H1 (cell line): ENCODE results near the gene SART1. TPM values are rescaled to one million over a fixed set of nuclear protein-coding genes. Genes with fewer than 3 reads are reported as not detected.
A peak's percentile ranks its signal among the peaks of the same experiment; 100 is the strongest.

Experiments used
- CTCF ChIA-PET: fragments of 300-600 bp; sonication (Branson Sonifier 250); formaldehyde crosslinking; loops from one replicate; lab custom pipeline; 2021; ENCODE audit not compliant: partially characterized antibody; lab: Charles Lee
- POLR2A ChIA-PET: fragments of 300-600 bp; sonication (Branson Sonifier 250); formaldehyde crosslinking; loops from one replicate; lab custom pipeline; 2021; ENCODE audit warnings: inconsistent platforms; ENCODE audit not compliant: partially characterized antibody; lab: Charles Lee
- DNase-seq, 2 experiments: peaks; one replicate each; pipeline versions ENCODE4 v3.0.0 to v3.0.0-alpha.2; 2010 to 2022; ENCODE audit warnings: low spot score in 2 of 2, low read depth in 1 of 2, mixed read lengths in 1 of 2
- FAIRE-seq: peaks from 2 replicates; lab custom pipeline; 2011; peaks lifted over from hg19 to GRCh38; lab: Jason Lieb, UNC
- H2AFZ ChIP-seq: 2 replicates; pipeline ENCODE4 v1.8.1; 2012; ENCODE audit warnings: low read length, inconsistent platforms
- H2AK5ac ChIP-seq: 2 replicates; pipeline ENCODE4 v1.6.1; 2013; ENCODE audit warnings: low read depth, low read length
- H2BK120ac ChIP-seq: replicated peaks from 2 replicates; pipeline ENCODE3; 2013; ENCODE audit warnings: low read depth, low read length, inconsistent platforms
- H2BK12ac ChIP-seq: 2 replicates; pipeline ENCODE4 v1.6.1; 2013; ENCODE audit warnings: low read depth, low read length
- H2BK15ac ChIP-seq: 2 replicates; pipeline ENCODE4 v1.6.1; 2013; ENCODE audit warnings: low read length
- H2BK20ac ChIP-seq: 2 replicates; pipeline ENCODE4 v1.6.1; 2013; ENCODE audit warnings: low read length
- H2BK5ac ChIP-seq: 2 replicates; pipeline ENCODE4 v1.6.1; 2013; ENCODE audit warnings: low read depth, low read length
- H3K14ac ChIP-seq: 2 replicates; pipeline ENCODE4 v1.6.1; 2013; ENCODE audit warnings: inconsistent platforms; ENCODE audit not compliant: insufficient read length
- H3K18ac ChIP-seq: 2 replicates; pipeline ENCODE4 v1.6.1; 2013; ENCODE audit warnings: low read length; ENCODE audit errors: extremely low read depth
- H3K23ac ChIP-seq: 2 replicates; pipeline ENCODE4 v1.6.1; 2013; ENCODE audit warnings: inconsistent platforms; ENCODE audit not compliant: insufficient read length
- H3K23me2 ChIP-seq: 2 replicates; pipeline ENCODE4 v1.6.1; 2013; ENCODE audit warnings: low read depth, low read length
- H3K27ac ChIP-seq: 2 replicates; pipeline ENCODE4 v1.6.1; 2011; ENCODE audit warnings: low read depth, low read length, inconsistent platforms
- H3K27me3 ChIP-seq, 4 experiments: replicated peaks in 1 of 4; 1 replicate in 1 of 4; 2 replicates in 3 of 4; pipeline versions ENCODE4 v1.6.1 to v1.8.1; 2011 to 2013; ENCODE audit warnings: low read length in 3 of 4, mild to moderate bottlenecking in 3 of 4, inconsistent platforms in 2 of 4, mixed read lengths in 2 of 4, moderate library complexity in 1 of 4; ENCODE audit not compliant: control insufficient read depth in 3 of 4, insufficient read depth in 3 of 4; ENCODE audit errors: extremely low read depth in 1 of 4
- H3K36me3 ChIP-seq, 4 experiments: 2 replicates each; pipeline versions ENCODE4 v1.6.1 to v1.8.1; 2011 to 2013; ENCODE audit warnings: mild to moderate bottlenecking in 4 of 4, low read length in 3 of 4, moderate library complexity in 2 of 4, control low read depth in 1 of 4, inconsistent platforms in 1 of 4; ENCODE audit not compliant: insufficient read depth in 4 of 4, control insufficient read depth in 2 of 4
- H3K4ac ChIP-seq: replicated peaks from 2 replicates; pipeline ENCODE3; 2013; ENCODE audit warnings: low read length, low read depth, mixed read lengths, inconsistent platforms; ENCODE audit not compliant: insufficient read length
- H3K4me1 ChIP-seq, 4 experiments: replicated peaks in 1 of 4; 1 replicate in 1 of 4; 2 replicates in 3 of 4; pipeline versions ENCODE4 v1.6.1 to v1.8.1; 2011 to 2013; ENCODE audit warnings: low read length in 3 of 4, inconsistent platforms in 2 of 4, mixed read lengths in 1 of 4; ENCODE audit not compliant: insufficient read depth in 4 of 4, control insufficient read depth in 3 of 4
- H3K4me2 ChIP-seq, 2 experiments: 2 replicates each; pipeline versions ENCODE4 v1.6.1 to v1.8.1; 2011 to 2013; ENCODE audit warnings: low read depth in 2 of 2, low read length in 2 of 2, control low read depth in 1 of 2, inconsistent platforms in 1 of 2, mild to moderate bottlenecking in 1 of 2; ENCODE audit not compliant: insufficient read depth in 1 of 2
- H3K4me3 ChIP-seq, 4 experiments: fragments of 200-600, 300-600 bp in 1 of 4; sonication (generic), shearing (Covaris generic), sonication (Bioruptor Twin) in 1 of 4; 2 replicates each; pipeline versions ENCODE4 v1.5.1 to v1.8.1; 2011 to 2016; ENCODE audit warnings: low read length in 4 of 4, low read depth in 3 of 4, control low read depth in 2 of 4, inconsistent platforms in 2 of 4, mild to moderate bottlenecking in 2 of 4, mixed read lengths in 1 of 4, moderate library complexity in 1 of 4; ENCODE audit not compliant: insufficient read depth in 2 of 4; ENCODE audit errors: extremely low read depth in 1 of 4
- H3K56ac ChIP-seq: replicated peaks from 2 replicates; pipeline ENCODE3; 2013; ENCODE audit warnings: low read depth, mild to moderate bottlenecking, mixed read lengths, low read length, inconsistent platforms; ENCODE audit not compliant: insufficient read length
- H3K79me1 ChIP-seq: 2 replicates; pipeline ENCODE4 v1.6.1; 2013; ENCODE audit warnings: low read depth, low read length, control low read depth
- H3K79me2 ChIP-seq, 2 experiments: 2 replicates each; pipeline versions ENCODE4 v1.6.1 to v1.8.1; 2012 to 2013; ENCODE audit warnings: low read length in 2 of 2, mild to moderate bottlenecking in 2 of 2, inconsistent platforms in 1 of 2; ENCODE audit not compliant: insufficient read depth in 2 of 2, control insufficient read depth in 1 of 2
- H3K9ac ChIP-seq, 4 experiments: replicated peaks in 1 of 4; 1 replicate in 1 of 4; 2 replicates in 3 of 4; pipeline versions ENCODE4 v1.6.1 to v1.8.1; 2011 to 2013; ENCODE audit warnings: low read depth in 3 of 4, low read length in 3 of 4, control low read depth in 2 of 4, mild to moderate bottlenecking in 2 of 4, moderate library complexity in 2 of 4, inconsistent platforms in 1 of 4; ENCODE audit errors: extremely low read depth in 1 of 4
- H3K9me3 ChIP-seq, 2 experiments: 2 replicates each; pipeline versions ENCODE4 v1.6.1 to v1.8.1; 2012 to 2013; ENCODE audit warnings: mild to moderate bottlenecking in 2 of 2, moderate library complexity in 2 of 2, control low read depth in 1 of 2, inconsistent platforms in 1 of 2, low read depth in 1 of 2, low read length in 1 of 2, mixed read lengths in 1 of 2; ENCODE audit not compliant: insufficient read depth in 2 of 2
- H4K20me1 ChIP-seq, 2 experiments: replicated peaks in 1 of 2; 2 replicates each; pipeline versions ENCODE3 to v1.8.1; 2011 to 2013; ENCODE audit warnings: inconsistent platforms in 2 of 2, low read length in 2 of 2, mild to moderate bottlenecking in 1 of 2; ENCODE audit not compliant: insufficient read depth in 2 of 2, control insufficient read depth in 1 of 2
- H4K5ac ChIP-seq: 2 replicates; pipeline ENCODE4 v1.6.1; 2013; ENCODE audit warnings: low read length, low read depth, mixed read lengths, inconsistent platforms; ENCODE audit not compliant: insufficient read length
- H4K8ac ChIP-seq: 2 replicates; pipeline ENCODE4 v1.8.0; 2013; ENCODE audit warnings: mild to moderate bottlenecking, moderate library complexity, low read length, inconsistent platforms; ENCODE audit not compliant: insufficient read depth; ENCODE audit errors: extremely low read depth
- H4K91ac ChIP-seq: replicated peaks from 2 replicates; pipeline ENCODE3; 2013; ENCODE audit warnings: low read length, mixed read lengths, inconsistent platforms; ENCODE audit not compliant: insufficient read length
- BRCA1 ChIP-seq: IDR thresholded peaks from 2 replicates; pipeline ENCODE4 v1.6.1; 2012; ENCODE audit warnings: low read depth, low read length, improper control_type of control experiment
- RNF2 ChIP-seq: fragments of 200-900, 300-1000 bp; sonication (generic); IDR thresholded peaks from 2 replicates; pipeline ENCODE4 v1.7.1; 2016; ENCODE audit warnings: borderline replicate concordance, low read depth, mild to moderate bottlenecking, antibody characterized with exemption, low read length; ENCODE audit not compliant: poor library complexity, severe bottlenecking; ENCODE audit errors: missing control alignments
- SRF ChIP-seq: IDR thresholded peaks from 2 replicates; pipeline ENCODE4 v1.6.1; 2011; ENCODE audit warnings: mild to moderate bottlenecking, low read depth, low read length, moderate library complexity
- SUZ12 ChIP-seq: fragments of 200-600 bp; sonication (generic); IDR thresholded peaks from 2 replicates; pipeline ENCODE4 v1.6.1; 2012; ENCODE audit warnings: mild to moderate bottlenecking, inconsistent platforms, low read length, moderate library complexity, mixed read lengths
- WGBS, 2 experiments: shearing (Covaris generic) in 1 of 2; methylation state at CpG; one replicate each; pipeline versions ENCODE4 v1.1.6 to v1.1.7; 2013 to 2015; ENCODE audit warnings: low lambda C conversion rate in 2 of 2, mixed read lengths in 2 of 2, inconsistent platforms in 1 of 2, low coverage in 1 of 2, missing lambda C conversion rate in 1 of 2; ENCODE audit not compliant: insufficient replicate concordance in 2 of 2, insufficient coverage in 1 of 2, insufficient read length in 1 of 2; ENCODE audit errors: extremely low coverage in 1 of 2, missing lambda C conversion rate in 1 of 2; 5-methylcytosine and 5-hydroxymethylcytosine counted together
- polyA plus RNA-seq, 7 experiments: library from polyadenylated mRNA; depleted of rRNA in 3 of 7; stranded (reverse) in 5 of 7; unstranded in 2 of 7; fragments of >200 nt in 5 of 7; fragments of 200-250 nt in 2 of 7; gene quantifications; 1 replicate in 5 of 7; 2 replicates in 1 of 7; 4 replicates in 1 of 7; pipeline versions ENCODE4 v1.2.1 to v1.2.3, GENCODE V29; 2011 to 2013; ENCODE audit warnings: missing spikeins in 2 of 7, mixed read lengths in 2 of 7
- total RNA-seq: library from RNA; stranded (reverse); fragmentation: NEBNext Ultra II Directional; extraction: Animal tissue kit (Norgen Biotek cat#: 25700); gene quantifications from 2 replicates; pipeline ENCODE4 v1.2.1, GENCODE V29; 2021

The SART1 gene
- total and polyA plus RNA-seq, 2 of the 8 experiments (the other 6 are each of a cell fraction or from before 2014, with no cell fraction given) = 9.7 to 46.1 TPM

- H2BK20ac ChIP-seq = no peak overlapping the region
- H4K20me1 ChIP-seq = peaks cover 4 to 11% of the 10 kb centered on the region in 2 experiments
- H2BK12ac ChIP-seq = no peak overlapping the region
- no peak overlapping the region for H2BK15ac ChIP-seq
- no peak overlapping the region for H3K23ac ChIP-seq
- H3K27me3 ChIP-seq = no peaks in the 10 kb centered on the region
- no peak overlapping the region for H2AK5ac ChIP-seq
- peaks cover 0 to 25% of the 10 kb centered on the region in 2 experiments; a peak in 2 of 4 replicates for H3K79me2 ChIP-seq
- no peaks in the 10 kb centered on the region for H3K9me3 ChIP-seq
- no peak overlapping the region for H3K18ac ChIP-seq
- no peak overlapping the region for H2AFZ ChIP-seq
- no peak overlapping the region for H3K4ac ChIP-seq
- peaks cover 8% of the 10 kb centered on the region for H3K79me1 ChIP-seq
- no peak overlapping the region for H2BK120ac ChIP-seq
- POLR2A ChIA-PET = interaction anchor here (1.0 to 1.8 kb wide), 13 partner anchors 9 to 283 kb away, joined by 3 to 15 read pairs (median 5); partner anchors contain the start of genes CST6, FIBP and MUS81
- TF ChIP-seq BRCA1 = no peak
- no peak for TF ChIP-seq RNF2
- no peak for TF ChIP-seq SUZ12
- no peak for TF ChIP-seq SRF
- H3K9ac ChIP-seq = no peak overlapping the region; a peak in 1 of 7 replicates
- no peak overlapping the region for H4K91ac ChIP-seq
- H3K23me2 ChIP-seq = 0 out of 2 replicates have a peak, but pooled peaks cover 2% of the 10 kb centered on the region
- 81% methylated on average over 6 of the region's 6 CpGs; no CpG with 5 or more reads in 1 of the 2 experiments for WGBS, 2 experiments
- peaks cover 0 to 16% (median 6%) of the 10 kb centered on the region in 4 experiments; a peak in 5 of 7 replicates for H3K4me1 ChIP-seq
- H3K4me2 ChIP-seq = peak overlapping the region; percentile 75 to 83
- no peak overlapping the region for H2BK5ac ChIP-seq
- no peak overlapping the region for H3K56ac ChIP-seq
- no peak overlapping the region for H3K14ac ChIP-seq
- H4K5ac ChIP-seq = no peak overlapping the region
- H3K27ac ChIP-seq = no peak overlapping the region
- DNase-seq (no peak), FAIRE-seq (no peak)
- no peak overlapping the region; the same call in 1 of the 2 replicates for H4K8ac ChIP-seq
- peak overlapping the region; percentile 67 to 99 (median 94) for H3K4me3 ChIP-seq
- CTCF ChIA-PET = interaction anchor here (1.0 to 1.9 kb wide), 5 partner anchors 11 to 143 kb away, joined by 4 to 5 read pairs (median 4); partner anchors contain the start of gene MUS81
- peaks cover 13 to 31% (median 22%) of the 10 kb centered on the region in 4 experiments for H3K36me3 ChIP-seq
These were observed 41.8 kb downstream of the SART1 start for GRCh38 chr11:66003291-66003690.
